Effector memory CD8-positive, alpha-beta T cell (primary cell): ENCODE data around the gene ATP8B4.
"Not testable (repeated sequence)": the region's sequence is repeated elsewhere in the genome, so short reads cannot be mapped to it uniquely, and the experiment has no call there.

Experiments
- ATAC-seq: fragments of 150-1000 bp; cut with Tn5 transposase; replicated peaks from 2 replicates; pipeline ENCODE4 v1.10.0; 2021; ENCODE audit warnings: mild to moderate bottlenecking, moderate library complexity
- DNase-seq, 3 experiments: peaks; one replicate each; pipeline ENCODE4 v3.0.0; 2021
- H3K27ac Mint-ChIP-seq, 2 donors: one replicate each; pipeline ENCODE4 v1.8.0; 2022; ENCODE audit warnings: mild to moderate bottlenecking in 2 of 2, mixed read lengths in 2 of 2, moderate library complexity in 2 of 2
- H3K27me3 Mint-ChIP-seq, 2 donors: one replicate each; pipeline ENCODE4 v1.8.0; 2022; ENCODE audit warnings: mixed read lengths in 2 of 2
- H3K36me3 Mint-ChIP-seq: one replicate; pipeline ENCODE4 v1.8.0; 2022; ENCODE audit warnings: mild to moderate bottlenecking, moderate library complexity, mixed read lengths; ENCODE audit not compliant: insufficient read depth
- H3K4me1 Mint-ChIP-seq, 2 donors: one replicate each; pipeline ENCODE4 v1.8.0; 2022; ENCODE audit warnings: low read depth in 2 of 2, mixed read lengths in 2 of 2
- H3K4me3 Mint-ChIP-seq, 2 donors: one replicate each; pipeline ENCODE4 v1.8.0; 2022; ENCODE audit warnings: mild to moderate bottlenecking in 2 of 2, mixed read lengths in 2 of 2, moderate library complexity in 2 of 2
- H3K9me3 Mint-ChIP-seq, 2 donors: one replicate each; pipeline ENCODE4 v1.8.0; 2022; ENCODE audit warnings: mixed read lengths in 2 of 2

The ATP8B4 gene

DNA sequence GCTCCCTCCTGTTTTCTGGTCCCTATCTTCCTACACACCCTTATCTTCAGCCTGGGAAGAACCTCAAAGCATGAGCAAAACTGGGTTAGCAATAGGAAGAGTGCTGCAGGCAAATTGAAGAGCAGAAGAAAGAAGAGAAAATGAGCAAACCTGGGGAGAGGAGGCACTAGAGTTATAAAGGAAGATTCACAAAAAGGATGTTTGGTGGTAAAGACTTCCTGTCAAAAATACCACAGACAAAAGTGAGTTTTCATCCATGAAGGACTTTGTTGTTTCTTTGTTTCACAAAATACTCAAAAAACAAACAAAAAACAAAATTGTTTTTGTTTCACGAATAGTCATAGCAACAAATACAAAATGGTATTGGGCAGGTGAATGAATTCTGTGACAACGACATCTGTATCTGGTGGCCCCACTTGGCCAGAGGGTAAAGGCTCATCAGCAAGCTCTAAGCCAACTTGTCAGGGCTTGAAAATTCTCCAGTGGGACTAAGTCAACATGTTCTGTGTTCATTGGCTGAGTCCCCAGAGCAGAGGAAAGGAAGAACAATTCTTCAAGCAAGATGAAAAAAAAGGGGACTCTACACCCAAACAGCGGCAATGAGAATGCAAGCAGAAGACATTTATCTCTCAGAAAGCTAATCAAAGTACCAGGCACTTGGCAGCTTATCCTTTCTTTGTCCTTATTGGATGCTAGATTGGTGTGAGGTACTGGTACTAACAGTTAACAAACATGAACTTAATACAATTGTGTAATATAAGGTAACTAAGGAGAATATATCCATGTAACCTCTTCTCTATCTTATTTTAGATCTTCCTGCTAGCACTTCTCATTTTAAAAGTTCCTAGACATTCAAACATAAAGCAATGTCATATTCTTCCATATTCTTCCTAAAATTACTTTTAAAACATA lies 9.7 kb downstream of the ATP8B4 start:
- Mint-ChIP-seq H3K9me3 (no peaks in the 10 kb centered on the region), H3K36me3 (peaks cover 3% of the 10 kb centered on the region), H3K4me3 (peak overlapping the region; percentile 15 to 28), H3K27ac (peak overlapping the region in 1 of 2 donors; percentile 45), H3K27me3 (no peaks in the 10 kb centered on the region), H3K4me1 (peaks cover 19 to 30% of the 10 kb centered on the region in 2 donors)
- ATAC-seq = peak; percentile 37
- DNase-seq = no peak

DNA sequence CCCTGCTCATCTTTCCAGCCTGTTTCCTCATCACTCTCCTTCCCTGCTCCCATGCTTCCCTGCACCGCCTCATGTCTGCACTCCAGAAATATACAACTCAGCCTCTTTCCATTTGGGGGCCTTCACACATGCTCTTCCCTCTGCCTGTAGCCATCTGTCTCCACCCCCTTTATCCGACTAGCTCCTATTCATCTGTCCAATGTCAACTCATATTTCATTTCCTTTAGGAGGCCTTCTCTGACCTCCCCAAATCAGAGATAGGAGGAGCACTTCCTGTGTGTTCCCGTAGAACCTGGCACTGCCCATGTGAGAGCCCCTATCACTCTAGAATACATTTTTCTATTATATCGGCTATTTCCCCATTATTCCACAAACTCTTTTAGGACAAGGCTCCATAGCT lies 10.6 kb downstream of the ATP8B4 start:
- peak overlapping the region; percentile 13 to 45 for H3K27ac Mint-ChIP-seq
- peaks cover 3% of the 10 kb centered on the region for H3K36me3 Mint-ChIP-seq
- H3K4me3 Mint-ChIP-seq = peak overlapping the region; percentile 12 to 28
- no peaks in the 10 kb centered on the region for H3K27me3 Mint-ChIP-seq
- peaks cover 19 to 30% of the 10 kb centered on the region in 2 donors for H3K4me1 Mint-ChIP-seq
- DNase-seq (no peak), ATAC-seq (no peak)
- H3K9me3 Mint-ChIP-seq = no peaks in the 10 kb centered on the region

GRCh38 chr15:50107591-50108408 lies 11.2 kb downstream of the ATP8B4 start:
- Mint-ChIP-seq H3K36me3 (peaks cover 3% of the 10 kb centered on the region), H3K4me3 (peak overlapping the region; percentile 12 to 28), H3K27ac (peak overlapping the region; percentile 4 to 13), H3K4me1 (peaks cover 19 to 30% of the 10 kb centered on the region in 2 donors), H3K9me3 (no peaks in the 10 kb centered on the region), H3K27me3 (no peaks in the 10 kb centered on the region)
- DNase-seq (no peak), ATAC-seq (peak; percentile 57)

DNA sequence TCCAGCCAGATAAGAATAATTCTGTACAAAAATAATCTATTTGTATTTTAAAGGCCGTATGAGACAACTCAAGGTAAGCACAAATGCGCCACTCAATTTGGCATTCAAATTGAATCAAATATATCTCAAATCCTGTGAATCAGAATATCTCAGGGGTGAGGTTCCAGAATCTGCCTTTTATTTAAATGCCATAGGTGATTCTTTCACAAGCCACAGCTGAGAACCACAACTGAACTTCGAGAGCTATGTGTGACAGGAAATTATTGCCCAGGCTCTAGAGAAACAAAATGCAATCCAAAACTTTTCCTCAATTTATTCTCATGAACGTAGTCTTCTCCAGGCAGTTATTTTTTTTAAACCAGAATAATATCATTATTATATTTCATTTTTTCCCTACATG lies 11.9 kb downstream of the ATP8B4 start:
- DNase-seq (no peak), ATAC-seq (peak; percentile 58)
- peaks cover 3% of the 10 kb centered on the region for H3K36me3 Mint-ChIP-seq
- peak overlapping the region in 1 of 2 donors; percentile 28 for H3K4me3 Mint-ChIP-seq
- H3K9me3 Mint-ChIP-seq = no peaks in the 10 kb centered on the region
- H3K4me1 Mint-ChIP-seq = peaks cover 19 to 30% of the 10 kb centered on the region in 2 donors
- no peaks in the 10 kb centered on the region for H3K27me3 Mint-ChIP-seq
- H3K27ac Mint-ChIP-seq = peak overlapping the region; percentile 4 to 13

GRCh38 chr15:50106457-50106856 lies 12.6 kb downstream of the ATP8B4 start:
- Mint-ChIP-seq H3K4me3 (no peak overlapping the region), H3K27ac (no peak overlapping the region), H3K27me3 (no peaks in the 10 kb centered on the region), H3K9me3 (no peaks in the 10 kb centered on the region), H3K36me3 (peaks cover 3% of the 10 kb centered on the region), H3K4me1 (peaks cover 19 to 30% of the 10 kb centered on the region in 2 donors)
- no peak for ATAC-seq
- no peak for DNase-seq

DNA sequence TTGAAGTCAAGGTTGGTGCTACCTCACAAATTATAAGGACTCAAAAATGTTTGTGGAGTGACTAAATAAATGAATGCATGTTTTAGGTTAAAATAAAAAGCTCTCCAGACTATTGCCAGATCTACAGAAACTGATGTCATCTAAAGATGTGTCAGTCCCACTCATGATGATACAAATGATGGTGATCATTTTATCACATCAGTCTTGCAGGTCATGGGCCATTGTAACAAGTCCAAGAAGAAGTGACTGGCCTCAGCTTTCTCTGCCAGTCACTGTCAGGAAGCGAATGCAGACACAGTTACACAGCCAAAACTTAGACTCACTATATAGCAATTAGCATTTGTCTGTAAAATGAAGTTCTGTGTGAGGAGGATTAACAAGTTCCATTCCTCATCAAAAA lies 18.5 kb downstream of the ATP8B4 start:
- ATAC-seq (no peak), DNase-seq (no peak)
- H3K9me3 Mint-ChIP-seq = no peaks in the 10 kb centered on the region
- H3K27me3 Mint-ChIP-seq = no peaks in the 10 kb centered on the region
- no peaks in the 10 kb centered on the region for H3K36me3 Mint-ChIP-seq
- no peak overlapping the region for H3K4me3 Mint-ChIP-seq
- no peak overlapping the region for H3K27ac Mint-ChIP-seq
- H3K4me1 Mint-ChIP-seq = no peaks in the 10 kb centered on the region

DNA sequence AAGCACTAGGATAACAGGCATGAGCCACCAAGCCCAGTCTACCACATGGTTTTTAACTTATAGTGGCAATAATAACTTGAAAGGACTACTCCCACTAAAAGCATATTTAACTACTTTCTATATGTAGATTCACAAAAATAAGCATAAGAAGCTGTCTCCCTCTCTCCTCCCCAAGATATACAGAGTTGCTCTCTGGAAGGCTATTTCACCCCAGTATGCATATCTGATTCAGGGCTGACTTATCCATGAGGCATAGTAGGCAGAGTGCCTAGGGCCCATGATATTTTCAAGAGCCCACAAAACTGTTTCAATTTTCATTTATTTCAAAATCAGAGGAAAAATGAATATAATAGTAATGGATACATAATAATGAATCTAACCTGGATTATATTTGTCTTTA lies 20.5 kb downstream of the ATP8B4 start:
- H3K4me3 Mint-ChIP-seq = no peak overlapping the region
- ATAC-seq (no peak), DNase-seq (no peak)
- H3K27ac Mint-ChIP-seq = no peak overlapping the region
- no peaks in the 10 kb centered on the region for H3K27me3 Mint-ChIP-seq
- no peaks in the 10 kb centered on the region for H3K9me3 Mint-ChIP-seq
- H3K36me3 Mint-ChIP-seq = no peaks in the 10 kb centered on the region
- no peaks in the 10 kb centered on the region for H3K4me1 Mint-ChIP-seq

GRCh38 chr15:50095938-50096821 lies 22.9 kb downstream of the ATP8B4 start:
- Mint-ChIP-seq H3K27me3 (no peaks in the 10 kb centered on the region), H3K36me3 (no peaks in the 10 kb centered on the region), H3K27ac (no peak overlapping the region), H3K4me3 (no peak overlapping the region), H3K4me1 (no peaks in the 10 kb centered on the region), H3K9me3 (no peaks in the 10 kb centered on the region)
- ATAC-seq (no peak), DNase-seq (no peak)

- H3K36me3 Mint-ChIP-seq, H3K4me1 Mint-ChIP-seq, H3K9me3 Mint-ChIP-seq, H3K4me3 Mint-ChIP-seq, ATAC-seq, H3K27ac Mint-ChIP-seq, DNase-seq, H3K27me3 Mint-ChIP-seq: not testable (repeated sequence)
These were observed 29.6 kb downstream of the ATP8B4 start for GRCh38 chr15:50089386-50089785.

- peaks cover 0 to 2% of the 10 kb centered on the region in 2 donors for H3K9me3 Mint-ChIP-seq
- H3K4me3 Mint-ChIP-seq = no peak overlapping the region
- no peaks in the 10 kb centered on the region for H3K36me3 Mint-ChIP-seq
- peaks cover 1 to 10% of the 10 kb centered on the region in 2 donors for H3K4me1 Mint-ChIP-seq
- peak overlapping the region in 1 of 2 donors; percentile 16 for H3K27ac Mint-ChIP-seq
- ATAC-seq (no peak), DNase-seq (no peak)
- no peaks in the 10 kb centered on the region for H3K27me3 Mint-ChIP-seq
These were observed 34.1 kb downstream of the ATP8B4 start for GRCh38 chr15:50084932-50085331.

GRCh38 chr15:50083424-50084025 lies 35.5 kb downstream of the ATP8B4 start:
- no peak for DNase-seq
- Mint-ChIP-seq H3K27ac (no peak overlapping the region), H3K9me3 (no peaks in the 10 kb centered on the region), H3K36me3 (no peaks in the 10 kb centered on the region), H3K4me3 (no peak overlapping the region), H3K4me1 (peaks cover 1 to 2% of the 10 kb centered on the region in 2 donors), H3K27me3 (no peaks in the 10 kb centered on the region)
- no peak for ATAC-seq

DNA sequence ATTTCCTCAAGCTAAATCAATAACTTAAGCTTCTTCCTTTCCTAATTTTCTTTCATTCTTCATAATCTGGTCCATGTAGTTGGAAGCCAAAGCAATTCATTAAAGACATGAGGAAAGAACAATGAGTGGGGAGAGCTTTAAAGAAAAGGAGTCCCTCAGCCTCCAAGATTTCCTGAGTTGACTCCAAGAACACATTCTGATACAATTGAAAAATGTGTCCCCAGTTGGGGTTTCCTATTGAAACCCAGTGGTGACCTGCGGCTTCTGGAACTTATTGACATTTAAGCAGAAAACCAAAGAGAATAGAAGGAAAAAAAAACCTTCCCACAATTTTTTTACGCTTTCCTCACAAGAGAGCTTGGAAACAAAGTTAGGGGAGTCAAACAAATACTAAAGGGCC lies 37.0 kb downstream of the ATP8B4 start:
- Mint-ChIP-seq H3K27me3 (no peaks in the 10 kb centered on the region), H3K4me3 (no peak overlapping the region), H3K36me3 (no peaks in the 10 kb centered on the region), H3K4me1 (no peaks in the 10 kb centered on the region), H3K27ac (no peak overlapping the region), H3K9me3 (no peaks in the 10 kb centered on the region)
- no peak for DNase-seq
- ATAC-seq = no peak

GRCh38 chr15:50077651-50078050 lies 41.4 kb downstream of the ATP8B4 start:
- Mint-ChIP-seq H3K4me1 (no peaks in the 10 kb centered on the region), H3K27ac (no peak overlapping the region), H3K9me3 (no peaks in the 10 kb centered on the region), H3K27me3 (no peaks in the 10 kb centered on the region), H3K4me3 (no peak overlapping the region), H3K36me3 (no peaks in the 10 kb centered on the region)
- DNase-seq (no peak), ATAC-seq (no peak)
